Loucy (cell line): ENCODE data around the gene DUSP22.

ENCODE experiments used
- EZH2phosphoT487 ChIP-seq: fragments of 200-600 bp; IDR thresholded peaks from 2 replicates; pipeline ENCODE4 v1.6.1; 2018; ENCODE audit warnings: antibody characterized with exemption, mild to moderate bottlenecking, moderate library complexity, borderline replicate concordance
- TF ChIP-seq, protein P1 (sequence below): fragments of 200-600 bp; sonication (generic); conservative IDR thresholded peaks from 2 replicates; pipeline ENCODE4 v1.5.1; 2014; ENCODE audit warnings: mild to moderate bottlenecking, antibody characterized with exemption, low read length

DNA sequence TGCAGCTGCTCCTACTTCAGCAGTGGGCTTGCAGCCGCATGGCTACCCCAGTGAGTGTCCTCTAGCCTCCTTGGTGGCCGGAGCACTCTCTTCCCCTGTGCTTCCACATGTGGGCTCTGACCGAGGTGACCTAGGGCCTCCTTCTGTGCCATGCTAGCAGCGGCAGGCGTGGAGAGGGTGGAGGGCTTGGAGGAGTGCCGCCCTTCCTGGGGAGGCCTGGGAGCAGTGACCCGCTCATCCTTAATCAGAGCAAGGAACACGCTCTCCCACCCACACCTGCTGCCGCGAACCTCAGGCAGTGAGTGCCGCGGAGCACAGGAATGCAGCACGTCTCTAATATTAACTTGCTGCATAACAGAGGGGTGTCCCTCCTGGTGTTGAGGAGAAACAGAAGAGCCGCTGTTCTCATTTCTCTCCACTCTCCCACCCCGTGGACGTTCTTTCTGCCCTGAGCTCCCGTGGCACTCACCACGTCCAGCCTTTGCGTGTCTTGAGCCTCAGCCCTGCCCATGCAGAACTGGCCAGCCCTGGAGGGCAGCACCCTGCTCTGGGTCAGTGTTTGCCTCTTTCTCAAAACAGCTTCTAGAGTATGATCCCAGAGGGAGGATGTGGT, 31.9 kb downstream of the DUSP22 start:
- TF ChIP-seq, protein P1, sequence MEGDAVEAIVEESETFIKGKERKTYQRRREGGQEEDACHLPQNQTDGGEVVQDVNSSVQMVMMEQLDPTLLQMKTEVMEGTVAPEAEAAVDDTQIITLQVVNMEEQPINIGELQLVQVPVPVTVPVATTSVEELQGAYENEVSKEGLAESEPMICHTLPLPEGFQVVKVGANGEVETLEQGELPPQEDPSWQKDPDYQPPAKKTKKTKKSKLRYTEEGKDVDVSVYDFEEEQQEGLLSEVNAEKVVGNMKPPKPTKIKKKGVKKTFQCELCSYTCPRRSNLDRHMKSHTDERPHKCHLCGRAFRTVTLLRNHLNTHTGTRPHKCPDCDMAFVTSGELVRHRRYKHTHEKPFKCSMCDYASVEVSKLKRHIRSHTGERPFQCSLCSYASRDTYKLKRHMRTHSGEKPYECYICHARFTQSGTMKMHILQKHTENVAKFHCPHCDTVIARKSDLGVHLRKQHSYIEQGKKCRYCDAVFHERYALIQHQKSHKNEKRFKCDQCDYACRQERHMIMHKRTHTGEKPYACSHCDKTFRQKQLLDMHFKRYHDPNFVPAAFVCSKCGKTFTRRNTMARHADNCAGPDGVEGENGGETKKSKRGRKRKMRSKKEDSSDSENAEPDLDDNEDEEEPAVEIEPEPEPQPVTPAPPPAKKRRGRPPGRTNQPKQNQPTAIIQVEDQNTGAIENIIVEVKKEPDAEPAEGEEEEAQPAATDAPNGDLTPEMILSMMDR: no peak
- no peak for TF ChIP-seq EZH2phosphoT487
